Heart left ventricle (tissue), 16 donors: ENCODE data around the gene ARSD. TPM values are rescaled to one million over a fixed set of nuclear protein-coding genes. Genes with fewer than 3 reads are reported as not detected.
"Not testable (repeated sequence)": the region's sequence is repeated elsewhere in the genome, so short reads cannot be mapped to it uniquely, and the experiment has no call there.

Experiments used
- ATAC-seq, 4 donors: fragments of 200-7000 bp; cut with Tn5 transposase; one replicate each; pipeline ENCODE4 v1.9.1; 2020 to 2022; ENCODE audit warnings: moderate library complexity in 4 of 4, mild to moderate bottlenecking in 3 of 4, moderate number of reproducible peaks in 1 of 4
- DNase-seq, 5 donors: peaks; one replicate each; pipeline ENCODE4 v3.0.0-alpha.2; 2020
- H3K27ac ChIP-seq, 12 donors: fragments of 200-600 bp; sonication (generic) in 4 of 12; one replicate each; pipeline versions ENCODE4 v1.5.0 to v1.8.0; 2016 to 2022; ENCODE audit warnings: mild to moderate bottlenecking in 2 of 12
- H3K27me3 ChIP-seq, 9 donors: fragments of 200-600 bp; sonication (generic) in 2 of 9; one replicate each; pipeline versions ENCODE4 v1.5.1 to v1.8.0; 2016 to 2022; ENCODE audit warnings: mild to moderate bottlenecking in 3 of 9
- H3K36me3 ChIP-seq, 9 donors: fragments of 200-600 bp; sonication (generic) in 2 of 9; one replicate each; pipeline versions ENCODE4 v1.5.0 to v1.8.0; 2018 to 2022; ENCODE audit warnings: mild to moderate bottlenecking in 2 of 9
- H3K4me1 ChIP-seq, 12 donors: fragments of 200-600 bp; sonication (generic) in 4 of 12; one replicate each; pipeline versions ENCODE4 v1.5.0 to v1.8.0; 2016 to 2022; ENCODE audit warnings: mild to moderate bottlenecking in 3 of 12
- H3K4me3 ChIP-seq, 12 donors: fragments of 200-600 bp; sonication (generic) in 4 of 12; one replicate each; pipeline versions ENCODE4 v1.5.0 to v1.8.0; 2017 to 2022; ENCODE audit warnings: mild to moderate bottlenecking in 9 of 12, moderate library complexity in 4 of 12
- H3K9me3 ChIP-seq, 12 donors: fragments of 200-600 bp; sonication (generic) in 4 of 12; one replicate each; pipeline versions ENCODE4 v1.5.0 to v1.8.0; 2016 to 2022; ENCODE audit warnings: mild to moderate bottlenecking in 1 of 12
- POLR2A ChIP-seq, 2 donors: fragments of 450-650 bp; IDR thresholded peaks; one replicate each; pipeline ENCODE4 v1.6.1; 2017; ENCODE audit warnings: antibody characterized with exemption in 2 of 2, mild to moderate bottlenecking in 2 of 2, moderate library complexity in 2 of 2
- WGBS, 4 donors: extraction: QIAGEN DNeasy Blood & Tissue Kit in 2 of 4; methylation state at CpG; one replicate each; pipeline versions ENCODE4 v1.1.5 to v1.1.7; 2013 to 2018; 5-methylcytosine and 5-hydroxymethylcytosine counted together
- intact Hi-C, 10 donors: fragments of 100-400 bp; cut with DNase I; formaldehyde crosslinking; loops; one replicate each; pipeline versions ENCODE4 v1.11.1 to v1.14.2; 2022
- polyA plus RNA-seq, 2 donors: library from polyadenylated mRNA; stranded (reverse); fragments of 200-250 nt; gene quantifications; one replicate each; pipeline ENCODE4 v1.2.3, GENCODE V29; 2013
- total RNA-seq, 9 donors: library from RNA; depleted of rRNA in 2 of 9; stranded (reverse); fragments of >200 nt in 2 of 9; fragmentation: NEBNext Ultra II Directional in 3 of 9; extraction: Animal tissue kit (Norgen Biotek cat#: 25700) in 3 of 9; gene quantifications; one replicate each; pipeline versions ENCODE4 v1.1.0 to v1.2.4, GENCODE V29; 2016 to 2023
- TF ChIP-seq, protein P1 (sequence below), 12 donors: fragments of 200-600 bp; sonication (generic) in 4 of 12; IDR thresholded peaks; one replicate each; pipeline versions ENCODE4 v1.5.0 to v1.8.0; 2018 to 2022; ENCODE audit warnings: antibody characterized with exemption in 12 of 12, mild to moderate bottlenecking in 5 of 12
- donor health status: ischemic (EF 13 %, LVEDD 7.1; RV severe dilation, severe dysfunction).
- donor health status: healthy with polysubstance abuse.
- donor health status: DM: no; HTN: yes; CAD: no.
- donor health status: DM: no; HTN: no; CAD: no.
- donor health status: ischemic (EF 25% LVEDD 6.9; RV normal size, moderate dysfunction).
- donor health status: ischemic (EF 25% LVEDD 5.7; RV mildly dilated, moderate dysfunction).
- donor health status: healthy.
- donor health status: DM: yes; HTN: yes; CAD: no.
- donor health status: ischemic (EF 35%, LVEDD 5.7; RV mildly dilated, moderate dysfunction).
- donor health status: nonischemic (EF 11% LVEDD 7.7; RV severe dilation, severe dysfunction).
- donor health status: DM: yes; HTN: yes; CAD: no.
- donor health status: PGD.
- donor health status: ischemic (EF 29% LVEDD 5.4; RV normal size, mild dysfunction).
- donor health status: nonischemic (EF 23%, LVEDD 6.1; RV moderate dilation, normal function).

The ARSD gene
- total and polyA plus RNA-seq, 11 donors, result 3.2 to 23.6 (median 8.6) TPM

DNA sequence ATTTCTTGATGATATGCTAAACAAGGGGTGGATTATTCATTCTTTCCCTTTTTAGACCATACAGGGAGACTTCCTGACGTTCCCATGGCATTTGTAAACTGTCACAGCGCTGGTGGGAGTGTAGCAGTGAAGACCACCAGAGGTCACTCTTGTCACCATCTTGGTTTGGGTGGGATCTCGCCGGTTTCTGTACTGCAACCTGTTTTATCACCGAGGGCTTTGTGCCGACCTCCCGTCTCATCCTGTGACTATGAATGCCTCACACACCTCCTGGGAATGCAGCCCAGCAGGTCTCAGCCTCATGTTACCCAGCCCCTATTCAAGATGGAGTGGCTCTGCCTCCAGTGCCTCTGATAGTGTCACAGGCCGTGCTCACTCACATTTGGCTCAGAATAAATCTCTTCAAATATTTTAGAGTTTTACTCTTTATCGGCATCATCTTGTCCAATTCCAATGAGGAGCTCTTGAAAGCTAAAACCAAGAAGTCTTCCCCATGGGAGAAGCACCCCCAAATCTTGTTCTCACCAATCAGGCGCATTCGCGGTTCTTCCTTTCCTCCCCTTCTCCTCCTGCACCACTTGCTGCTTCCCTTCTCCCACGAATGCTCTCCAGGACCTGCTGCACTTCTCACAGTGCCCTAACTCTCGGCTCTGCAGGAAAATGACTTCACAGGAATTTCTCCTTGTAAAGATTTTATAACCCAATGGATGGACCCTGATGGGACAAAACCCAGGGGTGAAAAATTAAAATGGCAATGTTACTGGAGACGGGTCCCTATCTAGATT, 39.2 kb downstream of the ARSD start:
- not testable (repeated sequence) for H3K36me3 ChIP-seq, DNase-seq, H3K9me3 ChIP-seq, H3K27me3 ChIP-seq, H3K27ac ChIP-seq
- ATAC-seq, result peak in 2 of 4 donors; percentile 53 to 55
- WGBS, 4 donors, result 24 to 26% (median 24%) methylated on average over 15 of the region's 15 CpGs
- Histone ChIP-seq H3K4me3 (peak overlapping the region in 11 of 12 donors; percentile 3 to 61 (median 49)), H3K4me1 (peaks cover 0 to 12% (median 0%) of the 10 kb centered on the region in 12 donors)
- intact Hi-C loops, result loop anchor here in 1 of 10 donors (5.0 kb wide), 1 partner anchor 118 kb away; no protein-coding TSS in a partner anchor
- TF ChIP-seq, protein P1, sequence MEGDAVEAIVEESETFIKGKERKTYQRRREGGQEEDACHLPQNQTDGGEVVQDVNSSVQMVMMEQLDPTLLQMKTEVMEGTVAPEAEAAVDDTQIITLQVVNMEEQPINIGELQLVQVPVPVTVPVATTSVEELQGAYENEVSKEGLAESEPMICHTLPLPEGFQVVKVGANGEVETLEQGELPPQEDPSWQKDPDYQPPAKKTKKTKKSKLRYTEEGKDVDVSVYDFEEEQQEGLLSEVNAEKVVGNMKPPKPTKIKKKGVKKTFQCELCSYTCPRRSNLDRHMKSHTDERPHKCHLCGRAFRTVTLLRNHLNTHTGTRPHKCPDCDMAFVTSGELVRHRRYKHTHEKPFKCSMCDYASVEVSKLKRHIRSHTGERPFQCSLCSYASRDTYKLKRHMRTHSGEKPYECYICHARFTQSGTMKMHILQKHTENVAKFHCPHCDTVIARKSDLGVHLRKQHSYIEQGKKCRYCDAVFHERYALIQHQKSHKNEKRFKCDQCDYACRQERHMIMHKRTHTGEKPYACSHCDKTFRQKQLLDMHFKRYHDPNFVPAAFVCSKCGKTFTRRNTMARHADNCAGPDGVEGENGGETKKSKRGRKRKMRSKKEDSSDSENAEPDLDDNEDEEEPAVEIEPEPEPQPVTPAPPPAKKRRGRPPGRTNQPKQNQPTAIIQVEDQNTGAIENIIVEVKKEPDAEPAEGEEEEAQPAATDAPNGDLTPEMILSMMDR (IDR thresholded peaks at IDR 0.05), result peak in 9 of 12 donors; percentile 11 to 46 (median 30)

GRCh38 chrX:2889045-2889605, 40.0 kb downstream of the ARSD start:
- H3K9me3 ChIP-seq, result no peaks in the 10 kb centered on the region
- H3K27me3 ChIP-seq, result no peaks in the 10 kb centered on the region
- TF ChIP-seq, protein P1 (IDR thresholded peaks at IDR 0.05), result no peak
- TF ChIP-seq POLR2A (IDR thresholded peaks at IDR 0.05), result no peak
- H3K4me3 ChIP-seq, result peak overlapping the region in 11 of 12 donors; percentile 3 to 61 (median 49)
- intact Hi-C loops, result no loop called here
- H3K4me1 ChIP-seq, result peaks cover 0 to 12% (median 0%) of the 10 kb centered on the region in 12 donors
- no peak for ATAC-seq
- no peaks in the 10 kb centered on the region for H3K36me3 ChIP-seq
- H3K27ac ChIP-seq, result no peak overlapping the region
- DNase-seq, result no peak
- 41 to 71% (median 55%) methylated on average over 11 of the region's 11 CpGs for WGBS, 4 donors

DNA sequence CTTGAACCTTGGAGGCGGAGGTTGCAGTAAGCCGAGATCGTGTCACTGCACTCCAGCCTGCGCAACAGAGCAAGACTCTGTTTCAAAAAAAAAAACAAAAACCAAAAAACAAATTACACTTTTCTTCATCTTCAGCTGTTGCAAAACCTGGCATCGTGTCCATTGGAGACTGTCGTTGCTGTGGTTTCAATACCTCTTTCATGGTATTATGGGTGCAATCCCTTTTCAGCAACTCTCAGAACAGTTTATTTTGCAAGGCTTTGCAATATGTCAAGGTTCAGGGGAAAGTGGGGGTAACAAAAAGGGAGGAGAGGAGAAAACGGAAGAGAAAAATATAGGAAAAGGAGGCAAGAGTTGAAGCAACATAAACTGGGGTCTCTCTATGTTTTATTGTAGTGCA, 40.8 kb downstream of the ARSD start:
- WGBS, 4 donors, result 87 to 92% (median 89%) methylated on average over 7 of the region's 7 CpGs
- ATAC-seq, result no peak
- intact Hi-C loops, result no loop called here
- Histone ChIP-seq H3K4me3 (no peak overlapping the region), H3K9me3 (no peaks in the 10 kb centered on the region), H3K4me1 (peaks cover 0 to 12% (median 0%) of the 10 kb centered on the region in 12 donors), H3K27ac (no peak overlapping the region), H3K27me3 (no peaks in the 10 kb centered on the region), H3K36me3 (no peaks in the 10 kb centered on the region)
- no peak for DNase-seq
- TF ChIP-seq, protein P1 (IDR thresholded peaks at IDR 0.05), result no peak
- no peak for TF ChIP-seq POLR2A (IDR thresholded peaks at IDR 0.05)

DNA sequence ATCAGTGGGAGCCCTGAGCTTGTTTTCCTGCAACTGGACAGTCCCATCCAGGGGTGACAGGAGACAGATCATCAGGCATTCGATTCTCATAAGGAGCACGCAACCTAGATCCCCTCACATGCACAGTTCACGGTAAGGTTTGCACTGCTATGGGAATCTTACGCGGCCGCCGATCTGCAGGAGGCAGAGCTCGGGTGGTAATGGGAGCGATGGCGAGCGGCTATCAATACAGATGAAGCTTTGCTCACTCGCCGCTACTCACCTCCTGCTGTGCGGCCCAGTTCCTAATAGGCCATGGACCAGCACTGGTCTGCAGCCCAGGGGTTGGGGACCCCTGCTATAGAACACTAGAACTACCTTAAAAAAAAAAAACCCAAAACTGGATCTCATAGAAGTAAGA, 45.4 kb downstream of the ARSD start:
- WGBS, 4 donors, result 92 to 97% (median 96%) methylated on average over 14 of the region's 14 CpGs
- Histone ChIP-seq H3K27me3 (peaks cover 0 to 3% (median 0%) of the 10 kb centered on the region in 9 donors), H3K4me3 (no peak overlapping the region), H3K27ac (no peak overlapping the region), H3K4me1 (peaks cover 0 to 4% (median 0%) of the 10 kb centered on the region in 12 donors), H3K9me3 (no peaks in the 10 kb centered on the region), H3K36me3 (no peaks in the 10 kb centered on the region)
- intact Hi-C loops, result no loop called here
- ATAC-seq (no peak), DNase-seq (no peak)
- TF ChIP-seq, protein P1 (IDR thresholded peaks at IDR 0.05), result no peak
- no peak for TF ChIP-seq POLR2A (IDR thresholded peaks at IDR 0.05)
